GM12865 (cell line): ENCODE data around the gene GIPC2.

Source experiments
- DNase-seq: peaks from one replicate; pipeline ENCODE4 v3.0.0; 2010; ENCODE audit warnings: low read depth
- H3K4me3 ChIP-seq: 2 replicates; pipeline ENCODE4 v1.5.1; 2011; ENCODE audit warnings: mild to moderate bottlenecking, low read depth, low read length, control low read depth
- TF ChIP-seq, protein P1 (sequence below): IDR thresholded peaks from 2 replicates; pipeline ENCODE4 v1.5.1; 2011; ENCODE audit warnings: low read length, control low read depth, low read depth, inconsistent platforms; ENCODE audit not compliant: insufficient read depth; ENCODE audit errors: missing control alignments

GIPC2 gene

DNA sequence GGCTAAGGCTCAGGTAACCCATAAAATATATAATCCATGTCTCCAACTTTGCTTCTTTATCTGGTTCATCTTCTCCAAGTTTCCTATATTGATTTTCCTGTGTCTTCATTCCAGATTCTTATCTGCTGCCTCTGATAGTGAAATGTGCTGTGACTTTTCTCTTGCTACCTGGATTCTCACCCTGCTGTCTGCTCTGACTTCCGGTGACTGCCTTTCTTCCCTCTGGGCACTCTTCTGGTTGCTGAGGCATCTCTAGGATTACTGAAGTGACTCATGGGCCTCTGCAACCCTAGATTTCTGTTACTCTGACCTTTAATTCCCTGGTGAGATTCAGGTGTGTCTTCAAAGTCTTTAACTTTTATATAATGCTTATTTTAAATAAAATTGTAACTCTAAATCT is 46.9 kb downstream of the GIPC2 start:
- no peak overlapping the region for H3K4me3 ChIP-seq
- TF ChIP-seq, protein P1, sequence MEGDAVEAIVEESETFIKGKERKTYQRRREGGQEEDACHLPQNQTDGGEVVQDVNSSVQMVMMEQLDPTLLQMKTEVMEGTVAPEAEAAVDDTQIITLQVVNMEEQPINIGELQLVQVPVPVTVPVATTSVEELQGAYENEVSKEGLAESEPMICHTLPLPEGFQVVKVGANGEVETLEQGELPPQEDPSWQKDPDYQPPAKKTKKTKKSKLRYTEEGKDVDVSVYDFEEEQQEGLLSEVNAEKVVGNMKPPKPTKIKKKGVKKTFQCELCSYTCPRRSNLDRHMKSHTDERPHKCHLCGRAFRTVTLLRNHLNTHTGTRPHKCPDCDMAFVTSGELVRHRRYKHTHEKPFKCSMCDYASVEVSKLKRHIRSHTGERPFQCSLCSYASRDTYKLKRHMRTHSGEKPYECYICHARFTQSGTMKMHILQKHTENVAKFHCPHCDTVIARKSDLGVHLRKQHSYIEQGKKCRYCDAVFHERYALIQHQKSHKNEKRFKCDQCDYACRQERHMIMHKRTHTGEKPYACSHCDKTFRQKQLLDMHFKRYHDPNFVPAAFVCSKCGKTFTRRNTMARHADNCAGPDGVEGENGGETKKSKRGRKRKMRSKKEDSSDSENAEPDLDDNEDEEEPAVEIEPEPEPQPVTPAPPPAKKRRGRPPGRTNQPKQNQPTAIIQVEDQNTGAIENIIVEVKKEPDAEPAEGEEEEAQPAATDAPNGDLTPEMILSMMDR = no peak
- DNase-seq = peak; percentile 28

DNA sequence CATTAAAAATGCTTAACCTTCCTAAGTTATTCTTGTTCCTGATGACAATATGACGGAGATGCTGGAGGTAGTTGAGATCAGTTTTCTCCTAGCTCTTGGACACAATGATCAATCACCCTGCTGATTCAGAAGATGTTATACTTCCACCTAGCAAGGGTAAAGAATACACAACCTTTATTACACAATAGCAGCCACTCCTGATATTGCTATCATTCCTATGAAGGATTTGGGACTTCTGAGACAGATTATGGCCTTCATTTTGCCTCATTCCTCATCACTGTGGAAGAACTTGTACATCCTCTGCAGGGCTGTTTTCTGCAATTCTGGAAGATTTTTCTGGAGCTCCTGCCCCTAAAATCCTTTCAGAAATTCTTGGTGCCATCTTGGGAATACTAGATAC is 47.8 kb downstream of the GIPC2 start:
- H3K4me3 ChIP-seq = no peak overlapping the region
- TF ChIP-seq, protein P1 = no peak

DNA sequence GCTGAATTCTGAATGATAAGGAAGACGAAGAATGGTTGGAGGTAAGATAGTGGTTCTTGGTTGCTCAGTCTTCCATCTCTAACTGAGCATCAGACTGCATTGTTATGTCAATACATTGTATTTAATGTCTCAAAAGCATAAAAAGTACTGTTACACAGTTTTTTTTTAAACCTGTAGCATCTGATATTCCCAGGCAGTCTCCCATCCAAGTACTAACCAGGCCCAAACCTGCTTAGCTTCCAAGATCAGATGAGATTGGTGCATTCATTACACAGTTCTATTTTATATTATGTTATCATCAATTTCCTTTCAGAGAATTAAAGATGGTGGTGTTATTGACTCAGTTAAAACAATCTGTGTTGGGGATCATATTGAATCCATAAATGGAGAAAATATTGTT is 48.9 kb downstream of the GIPC2 start:
- TF ChIP-seq, protein P1 = no peak
- DNase-seq = no peak
- no peak overlapping the region for H3K4me3 ChIP-seq

More for the DNA sequence above, 47.8 kb downstream of the GIPC2 start:
- DNase-seq = no peak

DNA sequence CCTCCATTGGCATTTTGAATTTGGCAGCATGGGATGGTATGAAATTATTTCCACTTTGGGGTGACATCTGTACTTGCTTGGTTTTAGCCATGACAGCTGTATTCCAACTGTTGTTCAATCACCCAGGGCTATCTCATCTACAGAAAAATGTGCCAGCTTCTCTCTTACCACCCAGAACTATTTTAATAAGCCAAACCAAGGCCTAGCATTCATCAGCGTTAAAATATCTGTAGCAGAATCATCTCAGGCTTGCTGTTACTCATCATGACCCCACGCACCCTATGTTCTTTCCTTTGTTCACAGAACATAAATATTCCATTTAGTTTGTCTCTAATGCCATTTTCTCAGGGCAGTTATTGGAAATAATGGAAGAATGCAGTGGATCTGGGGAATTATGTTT is 49.8 kb downstream of the GIPC2 start:
- DNase-seq = no peak
- TF ChIP-seq, protein P1 = no peak
- H3K4me3 ChIP-seq = no peak overlapping the region

DNA sequence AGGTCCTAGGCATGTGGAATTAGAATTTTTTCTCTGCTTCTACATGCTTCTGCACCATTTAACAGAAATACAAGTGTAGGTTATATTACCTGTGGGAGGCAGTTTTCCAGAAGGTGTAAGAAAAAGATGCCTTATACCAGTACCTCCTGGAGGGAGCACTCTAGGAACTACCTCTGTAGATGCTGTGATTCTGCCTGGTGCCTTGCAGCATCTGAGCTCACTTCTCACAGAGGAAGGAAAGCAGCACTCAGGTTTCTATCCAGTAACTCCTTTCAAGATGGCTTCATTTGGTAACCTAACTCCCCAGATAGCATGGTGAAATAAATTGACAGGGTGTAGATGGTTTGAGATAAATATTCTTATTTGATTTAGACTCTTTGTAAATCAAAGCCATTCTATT is 50.3 kb downstream of the GIPC2 start:
- DNase-seq = no peak
- no peak overlapping the region for H3K4me3 ChIP-seq
- TF ChIP-seq, protein P1 = no peak

DNA sequence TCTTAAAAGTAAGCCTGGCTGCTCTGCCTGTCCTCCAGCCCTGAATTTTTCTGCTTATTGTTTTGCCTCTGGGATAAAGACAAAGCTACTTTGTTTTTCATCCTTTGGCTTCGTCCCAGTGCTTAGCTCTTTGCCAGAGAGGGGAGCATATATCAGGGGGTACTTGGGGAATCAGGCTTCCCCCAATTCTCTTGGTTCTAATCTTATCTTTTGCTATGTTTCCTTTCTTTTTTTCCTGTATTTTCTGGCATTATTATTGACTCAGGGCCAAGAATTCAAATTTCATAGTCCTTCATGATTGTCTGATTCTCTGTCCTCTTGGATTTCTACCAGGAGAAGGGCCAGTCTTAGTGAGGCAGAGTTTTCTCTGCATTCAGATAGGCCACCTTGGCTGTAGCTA is 51.2 kb downstream of the GIPC2 start:
- no peak for DNase-seq
- H3K4me3 ChIP-seq = no peak overlapping the region
- TF ChIP-seq, protein P1 = no peak

DNA sequence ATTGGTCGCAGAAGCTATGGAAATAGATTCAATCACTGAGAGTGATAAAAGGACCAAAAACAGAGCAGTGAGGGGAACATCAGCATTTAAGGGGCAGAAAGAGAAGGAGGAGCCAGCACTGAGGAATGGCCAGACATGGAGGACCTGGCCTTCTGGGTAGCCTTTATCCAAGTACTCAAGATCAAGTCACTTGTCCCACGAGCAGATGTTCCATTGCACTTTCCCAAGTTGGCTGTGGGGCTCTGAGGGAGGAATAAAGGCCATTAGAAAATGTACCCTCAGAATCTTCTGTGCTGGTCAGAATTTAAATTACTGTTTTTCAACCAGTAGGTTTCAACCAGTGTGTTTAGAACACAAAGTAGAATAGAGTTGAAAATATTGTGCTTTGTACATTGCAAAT is 55.3 kb downstream of the GIPC2 start:
- no peak for DNase-seq
- H3K4me3 ChIP-seq = no peak overlapping the region
- TF ChIP-seq, protein P1 = no peak
